GM21526 (cell line): ENCODE measurements around the gene NCOA5.
"Not testable (repeated sequence)": the region's sequence is repeated elsewhere in the genome, so short reads cannot be mapped to it uniquely, and the experiment has no call there.

Source experiments
- ATAC-seq: cut with Tn5 transposase; IDR thresholded peaks from one replicate; pipeline ENCODE4 v1.9.1; 2021; ENCODE audit warnings: moderate library complexity; ENCODE audit not compliant: unreplicated experiment, low FRiP score

Gene NCOA5

GRCh38 chr20:46121184-46121930 is 31.6 kb upstream of the NCOA5 start:
- no peak for ATAC-seq

GRCh38 chr20:46120136-46120535 is 30.4 kb upstream of the NCOA5 start:
- ATAC-seq = no peak

DNA sequence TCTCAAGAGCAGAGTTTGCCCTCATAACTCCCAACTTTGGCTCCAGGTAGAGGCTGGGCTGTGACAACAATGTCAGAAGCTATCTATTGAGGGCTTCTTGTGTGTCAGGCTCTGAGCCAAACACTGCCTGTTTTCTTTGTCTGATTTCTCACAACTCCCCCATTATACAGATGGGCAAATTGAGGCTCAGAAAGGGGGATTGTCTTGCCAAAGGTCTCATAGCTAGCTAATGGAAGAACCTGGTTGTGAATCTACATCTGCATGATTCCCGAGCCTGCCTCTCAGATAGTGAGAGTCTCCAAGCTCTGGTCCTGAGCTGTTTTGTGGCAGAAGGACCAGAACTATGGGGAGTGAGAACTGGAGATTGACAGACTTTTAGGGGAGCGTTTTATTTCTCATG is 29.8 kb upstream of the NCOA5 start:
- ATAC-seq = no peak

DNA sequence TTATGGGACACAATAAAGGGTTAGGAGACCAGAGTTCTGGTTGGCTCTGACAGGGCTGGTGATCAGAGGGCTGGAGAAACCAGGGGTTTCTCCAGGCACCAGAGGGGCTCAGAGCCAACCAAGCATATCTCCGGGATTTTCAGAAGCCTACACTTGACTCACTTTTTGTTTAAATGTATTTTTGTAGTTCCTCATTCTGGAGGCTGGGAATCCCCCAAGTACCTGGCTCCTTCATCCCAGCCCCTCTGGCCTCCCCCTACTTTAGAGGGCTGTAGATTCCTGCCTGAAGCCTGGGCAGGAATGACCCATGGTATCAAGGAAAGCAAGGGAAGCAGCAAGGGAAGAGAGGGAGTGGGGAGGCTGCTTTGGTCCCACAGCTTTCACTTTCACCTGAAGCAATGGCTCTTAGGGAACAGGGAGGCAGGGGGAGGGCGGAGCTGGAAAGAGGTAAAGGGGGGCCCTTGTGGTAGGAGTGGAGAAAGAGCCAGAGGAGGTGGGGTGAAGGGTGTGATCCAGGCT is 29.3 kb upstream of the NCOA5 start:
- peak; percentile 33 for ATAC-seq

DNA sequence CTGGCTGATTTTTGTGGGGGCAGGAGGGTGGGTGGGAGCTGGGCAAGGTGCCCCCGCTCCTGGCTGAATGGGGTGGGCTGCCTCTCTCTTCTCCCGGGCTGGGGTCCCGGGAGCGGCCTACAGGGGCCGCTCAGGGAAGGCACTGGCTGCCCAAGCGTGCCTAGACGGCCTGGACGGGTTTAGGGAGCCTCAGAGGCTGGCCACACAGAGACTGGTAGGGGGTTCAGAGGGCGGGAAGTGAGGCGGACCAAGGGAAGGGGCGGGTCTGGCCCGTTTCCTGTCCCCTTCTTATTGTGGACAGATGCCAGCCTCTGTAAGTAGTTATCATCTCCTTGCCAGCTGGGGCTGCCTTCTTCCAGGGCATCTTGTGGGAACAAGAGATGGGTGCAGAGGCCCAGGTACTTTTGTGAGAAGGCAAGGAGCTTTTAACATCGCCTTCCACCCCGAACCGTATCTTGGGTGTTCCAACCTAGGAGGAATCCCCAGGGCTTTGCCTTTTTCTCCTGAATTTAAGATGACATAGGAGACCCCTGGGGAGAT is 28.8 kb upstream of the NCOA5 start:
- peak; percentile 40 for ATAC-seq

DNA sequence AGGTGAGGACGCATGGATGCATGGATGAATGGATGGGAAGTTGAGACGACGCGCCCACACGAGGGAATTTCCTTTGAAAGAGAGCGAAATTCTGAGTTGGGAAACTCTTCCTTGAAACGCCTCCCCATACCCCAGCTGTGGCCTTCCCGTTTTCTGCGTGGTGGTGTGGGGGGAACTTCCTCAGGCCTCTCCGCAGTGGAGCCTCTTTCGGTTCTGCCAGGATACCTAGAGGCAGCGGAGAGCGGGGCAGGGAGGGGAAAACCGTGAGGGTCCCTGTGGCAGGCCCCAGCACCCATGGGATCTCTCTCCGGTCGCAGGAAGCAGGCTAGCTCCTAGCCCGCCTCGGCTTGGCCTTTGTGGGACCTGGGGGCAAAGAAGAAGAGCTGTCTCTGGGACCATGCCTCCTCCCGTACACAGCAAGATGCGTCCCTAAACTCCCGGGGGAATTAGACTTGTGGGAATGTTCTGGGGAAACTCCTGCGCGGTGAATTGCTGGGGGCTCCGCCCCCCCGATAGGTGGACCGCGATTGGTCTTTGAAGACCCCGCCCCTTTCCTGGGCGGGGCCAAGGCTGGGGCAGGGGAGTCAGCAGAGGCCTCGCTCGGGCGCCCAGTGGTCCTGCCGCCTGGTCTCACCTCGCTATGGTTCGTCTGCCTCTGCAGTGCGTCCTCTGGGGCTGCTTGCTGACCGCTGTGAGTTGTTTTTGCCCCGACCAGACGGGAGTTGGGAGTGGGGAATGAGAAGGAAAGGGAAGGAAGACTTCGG is 28.1 kb upstream of the NCOA5 start, which contains the start of gene CD40:
TSS of gene CD40 (plus strand) at position 611 of the 764 bp plus-strand sequence. CDS start at position 641, 30 bp downstream.
- peak; percentile 68 for ATAC-seq

- no peak for ATAC-seq
Measured at GRCh38 chr20:46114449-46114848, 24.7 kb upstream of the NCOA5 start.

- ATAC-seq = no peak
Measured at GRCh38 chr20:46113113-46113470, 23.3 kb upstream of the NCOA5 start.

DNA sequence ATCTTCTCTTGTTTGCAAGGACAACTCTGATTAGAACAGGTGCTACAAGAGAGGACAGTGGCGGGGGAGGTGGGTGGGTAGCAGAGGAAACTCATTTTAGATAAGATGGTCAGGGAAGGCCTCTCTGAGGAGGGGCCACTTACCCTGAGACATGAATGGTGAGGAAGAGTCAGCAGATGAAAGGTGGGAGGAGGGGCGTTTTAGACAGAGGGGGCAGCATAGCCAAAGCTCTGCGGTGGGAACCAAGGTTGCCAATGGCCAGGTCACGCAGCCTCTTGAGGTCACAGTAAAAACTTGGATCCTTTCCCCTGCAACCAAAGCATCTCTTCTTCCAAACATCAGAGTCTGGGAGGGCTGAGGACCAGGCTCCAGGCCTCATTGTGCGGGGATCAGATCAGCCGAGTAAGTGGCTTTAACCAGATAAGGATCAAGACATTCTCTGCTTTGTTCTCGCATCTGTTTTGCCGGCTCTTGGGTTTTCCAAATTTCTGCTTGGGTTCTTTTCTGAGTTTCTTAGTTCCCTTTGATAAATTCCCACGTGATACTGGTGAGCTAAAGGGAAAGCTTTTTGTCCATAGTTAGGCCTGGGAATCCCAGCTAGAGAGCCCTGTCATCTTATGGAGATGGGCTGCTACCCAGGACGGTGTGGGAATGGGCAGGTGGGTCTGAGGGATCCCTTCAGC is 22.8 kb upstream of the NCOA5 start:
- no peak for ATAC-seq

- no peak for ATAC-seq
Measured at GRCh38 chr20:46111836-46112212, 22.1 kb upstream of the NCOA5 start.

DNA sequence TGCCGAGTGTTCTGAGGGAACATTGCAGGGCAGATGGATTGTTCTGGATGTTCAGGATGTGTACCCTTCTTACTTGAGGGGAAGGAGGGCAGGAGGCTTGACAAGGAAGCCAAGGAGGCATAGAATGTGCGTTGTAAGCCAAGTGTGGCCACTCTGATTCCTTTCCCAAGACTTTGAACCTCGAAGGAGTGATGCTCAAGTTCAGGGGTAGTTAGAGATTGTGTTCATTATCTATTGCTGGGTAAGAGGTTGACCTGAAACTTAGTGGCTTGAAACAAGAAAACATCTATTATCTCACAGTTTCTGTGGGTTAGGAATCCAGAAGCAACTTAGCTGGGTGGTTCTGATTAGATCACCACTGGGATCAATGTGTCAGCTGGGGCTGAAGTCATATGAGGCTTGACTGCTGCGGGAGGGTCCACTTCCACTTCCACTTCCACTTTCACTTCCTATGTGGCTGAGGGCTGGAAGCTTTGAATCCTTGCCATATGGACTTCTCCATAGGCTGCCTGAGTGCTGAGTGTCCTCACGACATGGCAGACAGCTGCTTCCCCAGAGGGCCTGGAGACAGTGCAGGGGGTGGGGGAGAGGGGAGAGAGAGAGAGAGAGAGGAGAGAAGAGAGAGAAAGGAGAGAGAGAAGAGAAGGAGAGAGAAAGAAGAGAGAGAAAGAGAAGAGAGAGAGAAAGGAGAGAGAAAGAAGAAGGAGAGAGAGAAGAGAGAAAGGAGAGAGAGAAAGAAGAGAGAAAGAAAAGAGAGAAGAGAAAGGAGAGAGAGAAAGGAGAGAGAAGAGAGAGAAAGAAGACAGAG is 21.5 kb upstream of the NCOA5 start:
- ATAC-seq = peak; percentile 43

GRCh38 chr20:46108976-46109375 is 19.2 kb upstream of the NCOA5 start:
- no peak for ATAC-seq

DNA sequence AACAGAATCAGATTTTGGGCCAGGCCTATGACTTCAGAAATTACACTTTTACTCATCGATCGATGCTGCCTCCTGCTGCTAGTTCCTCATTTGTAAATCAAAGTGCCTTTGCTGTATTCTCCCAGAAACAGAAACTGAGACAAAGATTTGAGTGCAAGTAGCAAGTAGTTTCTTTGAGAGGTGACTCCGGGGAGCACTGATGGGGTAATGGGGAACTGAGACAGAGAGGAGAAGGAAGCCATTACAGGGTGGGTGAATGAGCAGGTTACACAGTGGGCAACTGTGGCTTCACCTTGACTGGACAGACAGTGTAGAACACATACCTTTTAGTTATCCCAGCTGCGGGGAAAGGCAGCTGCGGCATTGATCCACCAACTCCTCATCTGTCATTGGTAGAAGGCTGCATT is 18.7 kb upstream of the NCOA5 start:
- peak; percentile 78 for ATAC-seq

DNA sequence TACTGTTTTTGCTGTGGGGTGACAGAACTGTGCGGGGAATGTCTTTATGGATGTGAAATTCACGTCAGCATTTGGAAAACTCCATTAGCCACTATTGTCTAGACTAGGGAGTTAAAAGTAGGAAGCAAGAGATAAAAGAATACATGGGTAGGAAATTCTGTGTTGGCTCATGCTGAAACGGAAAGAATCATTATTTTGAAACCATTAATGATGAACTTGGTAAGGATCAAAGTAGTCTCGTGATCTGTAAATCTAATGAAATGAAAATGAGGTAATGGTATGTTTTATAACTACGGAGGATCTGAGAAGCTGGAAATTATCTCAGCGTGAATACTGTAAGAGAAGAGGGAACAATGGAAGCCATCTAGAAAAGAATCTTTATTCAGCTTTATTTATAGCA is 17.3 kb upstream of the NCOA5 start:
- no peak for ATAC-seq

- ATAC-seq = no peak
Measured at GRCh38 chr20:46104262-46104661, 14.5 kb upstream of the NCOA5 start.

DNA sequence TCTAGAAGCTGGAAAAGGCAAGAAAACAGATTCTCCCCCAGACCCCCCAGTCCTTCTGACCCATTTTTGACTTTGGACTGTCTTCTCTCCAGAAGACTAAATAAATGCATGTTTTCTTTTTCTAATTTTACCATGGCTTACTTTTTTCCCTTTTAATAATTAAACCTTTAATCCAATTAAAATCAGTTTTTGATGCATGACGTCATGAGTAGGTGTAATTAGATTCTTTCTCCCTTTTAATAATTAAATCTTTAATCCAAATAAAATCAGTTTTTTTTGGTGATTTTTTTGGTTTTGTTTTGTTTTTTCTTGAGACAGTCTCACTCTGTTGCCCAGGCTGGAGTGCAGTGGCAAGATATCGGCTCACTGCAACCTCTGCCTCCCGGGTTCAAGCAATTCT is 13.2 kb upstream of the NCOA5 start:
- no peak for ATAC-seq

DNA sequence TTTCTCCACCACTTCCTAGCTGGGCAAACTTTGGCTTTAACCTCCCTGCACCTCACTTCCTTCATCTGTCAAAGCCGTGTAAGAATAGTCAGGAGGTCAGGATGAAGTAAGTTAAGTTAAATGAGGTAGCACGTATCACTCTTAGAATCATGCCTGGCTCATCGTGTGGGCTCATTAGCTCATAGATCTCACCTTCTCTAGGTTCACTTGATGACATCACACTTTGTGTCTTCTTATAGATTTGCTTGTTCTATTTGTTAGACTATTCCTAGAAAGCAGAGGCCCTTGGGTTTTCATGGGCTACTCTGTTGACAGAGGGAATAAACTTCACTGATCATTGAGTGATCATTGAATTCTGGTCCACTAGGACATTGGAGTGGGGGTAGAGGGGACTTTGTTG is 12.2 kb upstream of the NCOA5 start:
- no peak for ATAC-seq

GRCh38 chr20:46100988-46101387 is 11.2 kb upstream of the NCOA5 start:
- no peak for ATAC-seq

DNA sequence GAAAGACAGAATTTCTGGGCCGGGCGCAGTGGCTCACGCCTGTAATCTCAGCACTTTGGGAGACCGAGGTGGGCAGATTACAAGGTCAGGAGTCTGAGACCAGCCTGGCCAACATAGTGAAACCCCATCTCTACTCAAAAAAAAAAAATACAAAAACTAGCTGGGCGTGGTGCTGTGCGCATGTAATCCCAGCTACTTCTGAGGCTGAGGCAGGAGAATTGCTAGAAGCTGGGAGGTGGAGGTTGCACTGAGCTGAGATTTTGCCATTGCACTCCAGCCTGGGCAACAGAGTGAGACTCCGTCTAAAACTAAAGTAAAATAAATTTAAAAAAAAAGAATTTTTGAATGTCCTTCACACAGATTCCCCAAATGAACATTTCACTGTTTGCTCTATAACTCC is 10.7 kb upstream of the NCOA5 start:
- not testable (repeated sequence) for ATAC-seq
